Colonic mucosa (tissue), 4 donors: Measurements from ENCODE around the gene PTCH1. TPM values are rescaled to one million over a fixed set of nuclear protein-coding genes. Genes with fewer than 3 reads are reported as not detected.

ENCODE experiments used
- DNase-seq: peaks from one replicate; pipeline ENCODE4 v3.0.0-alpha.2; 2020
- H3K27ac ChIP-seq: fragments of 200-600 bp; one replicate; pipeline ENCODE4 v1.8.0; 2021
- H3K27me3 ChIP-seq: fragments of 200-600 bp; one replicate; pipeline ENCODE4 v1.8.0; 2021
- H3K36me3 ChIP-seq: fragments of 200-600 bp; one replicate; pipeline ENCODE4 v1.8.0; 2021
- H3K4me1 ChIP-seq: fragments of 200-600 bp; one replicate; pipeline ENCODE4 v1.8.0; 2021; ENCODE audit warnings: mild to moderate bottlenecking
- H3K4me3 ChIP-seq: fragments of 200-600 bp; one replicate; pipeline ENCODE4 v1.8.0; 2021
- H3K9ac ChIP-seq, 2 donors: one replicate each; pipeline ENCODE4 v1.7.0; 2013; ENCODE audit warnings: control low read depth in 2 of 2, low read depth in 2 of 2, low read length in 2 of 2
- H3K9me3 ChIP-seq: fragments of 200-600 bp; one replicate; pipeline ENCODE4 v1.8.0; 2021
- CTCF ChIP-seq: fragments of 200-600 bp; IDR thresholded peaks from one replicate; pipeline ENCODE4 v1.8.0; 2022; ENCODE audit warnings: antibody characterized with exemption, mild to moderate bottlenecking
- intact Hi-C: fragments of 100-400 bp; cut with DNase I; formaldehyde crosslinking; loops from one replicate; pipeline ENCODE4 v1.14.1; 2022
- total RNA-seq, 2 donors: library from RNA; stranded (reverse); fragmentation: NEBNext Ultra II Directional in 1 of 2; extraction: Animal tissue kit (Norgen Biotek cat#: 25700) in 1 of 2; gene quantifications; one replicate each; pipeline ENCODE4 v1.2.1, GENCODE V29; 2021
- donor health status: healthy.
- donor health status: DM: no; HTN: no; CAD: no.
- donor health status: DM: no; HTN: no; CAD: no.

PTCH1 gene
- total RNA-seq, 2 donors from 2014 or later = 18.7 to 24.6 TPM

- peak overlapping the region; percentile 24 to 80 for H3K9ac ChIP-seq
- H3K4me3 ChIP-seq = peak overlapping the region; percentile 66
- peaks cover 4% of the 10 kb centered on the region for H3K4me1 ChIP-seq
- peak overlapping the region; percentile 85 for H3K27ac ChIP-seq
- intact Hi-C loops = loop anchor here (10.0 kb wide), 2 partner anchors 363 to 703 kb away; partner anchors contain the start of gene ERCC6L2
- TF ChIP-seq CTCF = no peak
- H3K36me3 ChIP-seq = no peaks in the 10 kb centered on the region
- peak; percentile 36 for DNase-seq
- H3K9me3 ChIP-seq = no peaks in the 10 kb centered on the region
- peaks cover 7% of the 10 kb centered on the region for H3K27me3 ChIP-seq
These were observed 4.6 kb downstream of the PTCH1 start for GRCh38 chr9:95511952-95512708.

GRCh38 chr9:95511616-95511931 is 5.2 kb downstream of the PTCH1 start:
- Histone ChIP-seq H3K36me3 (no peaks in the 10 kb centered on the region), H3K27ac (peak overlapping the region; percentile 85), H3K4me1 (peaks cover 4% of the 10 kb centered on the region), H3K9me3 (no peaks in the 10 kb centered on the region), H3K9ac (peak overlapping the region; percentile 24 to 80), H3K4me3 (peak overlapping the region; percentile 66), H3K27me3 (peaks cover 7% of the 10 kb centered on the region)
- TF ChIP-seq CTCF = no peak
- DNase-seq = no peak
- intact Hi-C loops = loop anchor here (10.0 kb wide), 2 partner anchors 363 to 703 kb away; partner anchors contain the start of gene ERCC6L2

- peaks cover 7% of the 10 kb centered on the region for H3K27me3 ChIP-seq
- TF ChIP-seq CTCF = no peak
- peak overlapping the region; percentile 66 for H3K4me3 ChIP-seq
- H3K9me3 ChIP-seq = no peaks in the 10 kb centered on the region
- peaks cover 4% of the 10 kb centered on the region for H3K4me1 ChIP-seq
- peak overlapping the region; percentile 85 for H3K27ac ChIP-seq
- H3K36me3 ChIP-seq = no peaks in the 10 kb centered on the region
- peak overlapping the region; percentile 75 to 83 for H3K9ac ChIP-seq
- DNase-seq = peak; percentile 88
- intact Hi-C loops = loop anchor here (10.0 kb wide), 2 partner anchors 364 to 704 kb away; partner anchors contain the start of gene ERCC6L2
These were observed 5.8 kb downstream of the PTCH1 start for GRCh38 chr9:95510709-95511615.

- H3K4me3 ChIP-seq = peak overlapping the region; percentile 66
- no peak for TF ChIP-seq CTCF
- H3K36me3 ChIP-seq = no peaks in the 10 kb centered on the region
- no peaks in the 10 kb centered on the region for H3K27me3 ChIP-seq
- no peaks in the 10 kb centered on the region for H3K4me1 ChIP-seq
- H3K27ac ChIP-seq = peak overlapping the region; percentile 85
- no peaks in the 10 kb centered on the region for H3K9me3 ChIP-seq
- DNase-seq = peak; percentile 47
- intact Hi-C loops = loop anchor here (10.0 kb wide), 3 partner anchors 195 to 705 kb away; partner anchors contain the start of genes ERCC6L2 and FANCC
- H3K9ac ChIP-seq = peak overlapping the region; percentile 75 to 83
These were observed 6.7 kb downstream of the PTCH1 start for GRCh38 chr9:95509851-95510708.
